Glomerular endothelial cell (primary cell): ENCODE data around the gene OR10A3. TPM values are rescaled to one million over a fixed set of nuclear protein-coding genes. Genes with fewer than 3 reads are reported as not detected.

Source experiments
- DNase-seq: peaks from one replicate; pipeline ENCODE4 v3.0.0-alpha.2; 2011; ENCODE audit warnings: low read depth, low spot score; ENCODE audit errors: extremely low read depth
- total RNA-seq: library from RNA; depleted of rRNA; stranded (reverse); fragments of >200 nt; gene quantifications from 2 replicates; pipeline ENCODE4 v1.2.3, GENCODE V29; 2015

OR10A3 gene
- total RNA-seq, 1 donor from 2014 or later = not detected

GRCh38 chr11:7944123-7944522 lies 2.6 kb upstream of the OR10A3 start:
- no peak for DNase-seq

GRCh38 chr11:7941146-7941545 lies 362 bp downstream of the OR10A3 start:
- no peak for DNase-seq

- DNase-seq = no peak
Observed at GRCh38 chr11:7936615-7937014, 4.9 kb downstream of the OR10A3 start.

- no peak for DNase-seq
Observed at GRCh38 chr11:7931168-7931567, 10.3 kb downstream of the OR10A3 start, which contains the start of gene OR10A6. TSS of gene OR10A6 (minus strand) at chr11:7931268. CDS start at chr11:7928662, 2,606 bp downstream.

DNA sequence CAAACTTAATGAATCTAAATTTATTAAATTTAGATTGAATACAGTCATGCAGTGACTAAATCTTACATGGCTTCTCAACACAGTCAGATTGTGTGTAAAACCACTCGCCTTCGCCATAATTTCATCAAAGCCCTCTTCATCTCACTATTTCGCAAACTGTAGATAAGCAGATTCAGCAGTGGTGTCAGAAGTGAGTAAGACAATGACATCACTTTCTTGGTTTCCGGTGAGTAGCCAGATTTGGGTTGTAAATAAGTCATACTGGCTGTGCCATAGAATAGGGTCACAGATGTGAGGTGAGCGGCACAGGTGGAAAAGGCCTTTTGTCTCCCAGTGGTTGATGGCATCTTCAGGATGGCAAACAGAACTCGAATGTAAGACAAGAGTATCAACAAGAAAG lies 13.9 kb downstream of the OR10A3 start:
- DNase-seq = no peak

- no peak for DNase-seq
Observed at GRCh38 chr11:7924536-7924935, 17.0 kb downstream of the OR10A3 start.

- no peak for DNase-seq
Observed at GRCh38 chr11:7918141-7918540, 23.4 kb downstream of the OR10A3 start.

- DNase-seq = no peak
Observed at GRCh38 chr11:7911011-7911410, 30.5 kb downstream of the OR10A3 start.

GRCh38 chr11:7910286-7910788 lies 31.2 kb downstream of the OR10A3 start:
- DNase-seq = no peak

GRCh38 chr11:7909585-7910285 lies 31.8 kb downstream of the OR10A3 start:
- DNase-seq = no peak

DNA sequence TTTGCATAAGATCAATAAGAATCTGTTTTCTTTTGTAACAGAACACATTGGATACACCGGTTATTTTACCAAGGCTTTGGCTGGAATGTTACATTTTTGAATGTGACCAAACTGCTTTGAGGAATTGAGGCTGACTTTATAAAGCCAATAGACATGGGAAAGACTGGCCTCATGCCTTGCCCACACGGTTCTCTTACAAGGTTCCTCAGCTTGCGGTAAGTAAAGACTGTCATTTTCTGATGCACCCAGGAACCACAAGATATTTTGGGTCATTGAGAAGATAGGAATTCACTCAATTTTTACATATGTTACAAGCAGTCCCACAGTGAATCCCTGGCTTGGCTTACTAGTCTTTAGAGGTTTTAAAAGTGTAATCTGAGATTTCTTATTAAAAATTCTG lies 34.4 kb downstream of the OR10A3 start:
- no peak for DNase-seq

- DNase-seq = no peak
Observed at GRCh38 chr11:7906481-7906880, 35.0 kb downstream of the OR10A3 start.

DNA sequence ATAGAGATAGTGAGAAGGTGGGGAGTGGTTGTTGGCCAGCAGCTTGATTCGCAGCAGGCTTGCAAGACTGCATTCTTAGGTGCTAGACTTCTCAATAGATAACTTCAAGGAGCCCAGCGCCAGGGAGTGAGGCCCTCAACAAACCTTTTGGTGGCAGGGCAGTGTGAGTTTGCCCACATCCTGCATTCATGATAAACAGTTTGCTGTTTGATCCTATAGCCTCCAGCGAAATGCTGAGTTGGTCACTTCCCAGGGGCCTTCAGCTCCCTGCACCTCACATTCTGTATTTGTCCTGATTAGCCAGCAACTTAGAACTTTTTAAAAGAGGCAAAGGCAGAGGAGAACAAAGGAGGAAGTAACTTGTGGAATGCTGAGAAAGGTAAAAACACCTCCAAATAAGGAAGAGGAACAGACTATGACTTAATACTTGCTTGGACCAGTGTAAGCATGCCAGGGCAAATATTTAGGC lies 35.5 kb downstream of the OR10A3 start:
- DNase-seq = no peak

- no peak for DNase-seq
Observed at GRCh38 chr11:7905549-7905948, 36.0 kb downstream of the OR10A3 start.

DNA sequence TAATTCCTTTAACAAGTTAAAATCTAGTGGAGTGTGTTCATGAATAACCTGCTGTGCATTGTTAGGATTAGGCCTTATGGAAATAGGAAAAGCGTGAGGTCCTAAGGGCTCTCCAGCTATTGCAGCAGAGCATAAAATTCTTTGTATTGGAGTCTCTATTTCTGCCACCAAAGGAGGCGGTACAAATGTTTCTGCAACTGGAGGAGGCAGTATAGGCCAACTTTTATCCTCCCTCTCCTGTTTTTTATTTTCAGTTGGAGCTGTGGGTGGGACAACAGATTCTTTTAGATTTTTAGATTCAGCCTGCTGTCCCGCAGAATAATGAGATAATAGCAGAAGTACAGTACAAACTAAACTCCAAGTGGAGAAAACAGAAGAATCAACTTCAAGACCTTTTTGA lies 36.6 kb downstream of the OR10A3 start:
- no peak for DNase-seq

- no peak for DNase-seq
Observed at GRCh38 chr11:7903940-7904339, 37.6 kb downstream of the OR10A3 start.

GRCh38 chr11:7901319-7901854 lies 40.1 kb downstream of the OR10A3 start:
- DNase-seq = no peak

DNA sequence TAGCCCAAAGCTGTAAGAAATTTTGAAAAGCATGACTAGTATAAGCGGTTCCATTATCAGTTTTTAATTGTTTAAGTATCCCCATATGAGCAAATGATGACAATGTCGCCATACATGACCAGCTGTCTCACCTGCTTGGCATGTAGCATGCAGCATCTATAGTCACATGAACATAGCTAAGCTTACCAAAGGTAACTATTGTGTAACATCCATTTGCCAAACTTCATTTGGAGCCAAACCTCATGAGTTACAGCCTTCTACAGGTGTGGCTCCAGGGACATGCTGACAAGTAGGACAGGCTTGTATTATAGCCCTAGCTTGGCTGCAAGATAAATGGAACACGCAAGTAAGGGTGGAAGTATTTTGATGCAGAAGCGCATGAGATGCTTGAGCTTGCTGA lies 40.8 kb downstream of the OR10A3 start:
- DNase-seq = no peak

GRCh38 chr11:7899418-7899817 lies 42.1 kb downstream of the OR10A3 start:
- DNase-seq = no peak

DNA sequence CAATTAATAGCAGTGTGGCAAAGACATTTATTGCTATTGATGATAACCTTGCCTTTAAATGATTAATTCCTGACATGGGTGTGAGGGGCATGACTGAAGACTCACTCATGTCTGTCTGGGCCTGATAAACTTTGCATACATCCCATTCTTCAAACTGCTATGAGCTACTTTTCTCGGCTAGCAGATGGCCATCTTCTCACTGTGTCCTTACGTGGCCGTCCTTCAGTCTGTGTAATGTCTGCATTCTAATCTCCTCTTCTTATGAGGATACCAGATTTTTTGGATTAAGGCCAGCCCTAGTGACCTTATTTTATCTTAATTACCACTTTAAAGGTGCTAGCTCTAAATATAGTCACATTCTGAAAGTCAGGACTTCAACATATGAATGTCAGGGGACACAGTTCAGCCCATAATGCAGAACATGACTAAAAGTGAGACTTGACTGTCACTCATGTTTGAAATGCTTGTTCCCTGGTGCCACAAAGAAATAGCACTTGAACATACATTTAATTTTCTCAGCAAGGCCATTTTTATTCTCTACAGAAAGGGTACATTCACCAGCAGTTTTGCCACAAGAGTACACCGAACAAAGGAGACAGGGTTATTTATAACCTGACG lies 42.7 kb downstream of the OR10A3 start:
- DNase-seq = no peak

- DNase-seq = no peak
Observed at GRCh38 chr11:7896009-7896785, 45.3 kb downstream of the OR10A3 start.
